ENCODE results near the gene AVPI1.

DNA sequence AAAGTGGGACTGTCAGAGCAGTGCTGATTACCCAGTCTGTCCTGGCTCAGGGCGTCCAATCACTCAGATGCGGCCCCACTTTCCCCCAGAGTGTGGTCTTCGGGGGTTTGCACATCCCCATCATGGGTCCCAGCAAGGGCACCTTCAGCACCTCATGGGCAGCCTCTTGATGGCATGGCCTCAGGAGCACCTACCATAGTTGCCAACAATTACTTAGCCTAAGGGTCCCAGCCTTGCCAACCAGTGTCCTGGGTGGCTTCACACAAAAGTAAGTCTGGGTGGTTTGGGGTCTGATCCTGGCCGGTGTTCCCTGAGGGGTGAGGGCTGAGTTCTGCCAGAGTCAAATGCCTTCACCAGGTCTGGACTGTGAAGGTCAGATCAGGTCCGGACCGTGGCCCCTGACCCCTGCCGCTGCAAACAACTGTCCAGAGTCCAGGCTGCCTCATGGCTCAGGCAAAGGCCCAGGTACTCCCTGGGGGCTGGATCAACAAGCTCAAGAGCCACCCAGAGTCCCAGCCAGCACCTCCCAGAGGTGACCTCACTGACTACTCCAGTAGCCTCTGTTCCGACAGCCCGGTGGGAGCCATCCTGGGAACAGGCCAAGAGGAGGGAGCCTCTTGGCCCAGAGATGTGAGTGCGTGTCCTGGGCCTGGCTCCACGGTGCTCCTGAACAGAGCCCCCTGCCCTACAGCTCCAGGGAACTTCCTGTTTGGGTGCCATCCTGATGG, 20.3 kb upstream of the AVPI1 start:
- TF ChIP-seq ZNF274 (IDR thresholded peaks at IDR 0.05; ENCODE audit: low read depth, low read length) (no peak), YY1 (IDR thresholded peaks at IDR 0.05; ENCODE audit: insufficient read depth, insufficient read length) (no peak), SUZ12 (IDR thresholded peaks at IDR 0.05; ENCODE audit: extremely low read depth, insufficient read depth, insufficient read length) (no peak)

All from NT2/D1 (cell line).